T-helper 2 cell (primary cell): ENCODE data around the gene UBE2QL1.

Source experiments
- DNase-seq, 5 experiments: peaks; one replicate each; pipeline versions ENCODE4 v3.0.0 to v3.0.0-alpha.2; 2012 to 2022

UBE2QL1 gene

GRCh38 chr5:6540111-6540827, 91.6 kb downstream of the UBE2QL1 start:
- no peak for DNase-seq

GRCh38 chr5:6541256-6542013, 92.8 kb downstream of the UBE2QL1 start:
- no peak for DNase-seq

DNA sequence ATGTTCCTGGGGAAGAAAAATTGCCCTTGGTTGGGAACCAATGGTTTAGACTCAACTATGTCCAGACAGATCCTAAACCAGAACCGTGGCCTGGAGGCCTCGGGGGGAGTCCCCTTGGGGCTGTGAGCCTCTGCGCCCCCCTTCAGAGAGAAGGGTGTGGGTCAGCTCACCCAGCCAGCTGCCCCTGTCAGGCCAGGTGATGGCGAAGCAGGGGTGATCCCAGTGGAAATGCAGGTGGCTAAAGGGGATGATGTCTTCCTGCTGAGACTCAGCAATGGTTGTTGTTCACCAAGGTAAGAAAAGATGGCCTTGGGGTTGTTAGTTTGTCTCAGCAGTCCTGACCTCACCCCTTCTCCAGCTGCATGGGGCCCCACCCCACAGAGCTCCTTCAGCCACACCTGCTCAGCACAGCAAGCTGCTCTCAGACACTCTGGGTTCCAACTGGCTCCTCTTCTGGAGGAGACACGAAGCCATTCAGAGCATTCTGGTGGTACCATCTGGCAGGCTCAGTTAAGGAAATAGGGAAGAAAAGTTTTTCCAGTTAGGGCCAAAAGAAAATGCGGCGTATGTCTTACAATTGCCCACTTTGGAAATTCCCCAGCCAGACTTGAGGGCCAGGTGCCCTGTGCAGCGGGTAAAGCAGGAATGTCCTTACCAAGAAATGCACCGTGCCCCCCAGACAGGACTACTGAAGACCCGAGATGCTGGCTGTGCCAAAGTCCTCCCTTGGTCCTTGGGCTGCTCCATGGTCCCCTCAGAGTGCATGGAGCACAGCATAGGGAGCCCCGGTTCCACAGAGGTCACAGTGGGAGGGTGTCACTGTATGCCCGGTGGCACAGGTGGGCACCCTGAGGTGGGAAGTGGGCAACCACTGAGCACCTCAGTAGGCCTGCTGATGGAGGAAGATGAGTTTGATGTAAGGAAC, 94.0 kb downstream of the UBE2QL1 start:
- no peak for DNase-seq

- no peak for DNase-seq
These were observed 94.7 kb downstream of the UBE2QL1 start for GRCh38 chr5:6543346-6543730.

DNA sequence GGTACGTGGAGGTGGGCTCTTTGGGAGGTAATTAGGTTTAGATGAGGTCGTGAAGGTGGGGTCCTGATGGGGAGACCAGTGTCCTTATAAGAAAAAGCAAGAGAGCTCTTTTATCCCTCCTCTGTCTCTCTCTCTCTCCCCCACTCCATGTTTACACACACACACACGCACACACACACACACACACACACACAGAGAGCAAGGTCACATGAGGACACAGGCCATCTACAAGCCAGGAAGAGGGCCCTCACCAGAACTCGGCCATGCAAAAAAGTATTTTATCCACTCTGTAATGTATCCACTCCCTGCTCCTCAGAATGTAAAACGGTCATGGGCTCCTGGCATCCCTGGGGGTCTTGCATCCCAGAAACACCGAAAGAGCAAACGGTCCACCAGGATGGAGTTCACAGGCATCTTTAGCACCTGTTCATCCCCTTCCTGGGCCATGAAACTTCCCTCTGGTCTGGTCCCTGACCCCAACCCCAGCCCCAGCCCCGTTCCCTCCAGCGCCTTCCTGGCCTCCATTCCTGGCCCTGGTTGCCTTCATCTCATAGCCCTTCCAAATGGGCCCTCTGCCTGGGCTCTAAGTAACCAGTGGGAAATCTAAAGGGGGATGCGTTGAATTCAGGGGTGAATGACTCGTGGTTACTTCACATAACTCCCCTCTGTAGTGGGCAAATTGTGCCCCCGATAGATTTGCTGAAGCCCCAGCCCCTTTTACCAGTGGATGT, 95.3 kb downstream of the UBE2QL1 start:
- DNase-seq = no peak
